Fibroblast of mammary gland (primary cell): ENCODE data around the gene ZHX3.

Experiments
- DNase-seq: peaks from one replicate; pipeline ENCODE4 v3.0.0-alpha.2; 2010; ENCODE audit warnings: low read depth
- H3K4me3 ChIP-seq: 2 replicates; pipeline ENCODE4 v1.5.1; 2011; ENCODE audit warnings: low read depth, mild to moderate bottlenecking, low read length, moderate library complexity; ENCODE audit not compliant: control insufficient read depth
- CTCF ChIP-seq: conservative IDR thresholded peaks from 2 replicates; pipeline ENCODE4 v1.5.1; 2011; ENCODE audit warnings: low read depth, low read length, inconsistent platforms; ENCODE audit not compliant: control insufficient read depth, insufficient read depth

Gene ZHX3

GRCh38 chr20:41331731-41332130 is 14.2 kb upstream of the ZHX3 start:
- DNase-seq = no peak
- TF ChIP-seq CTCF = no peak
- H3K4me3 ChIP-seq = no peak overlapping the region

DNA sequence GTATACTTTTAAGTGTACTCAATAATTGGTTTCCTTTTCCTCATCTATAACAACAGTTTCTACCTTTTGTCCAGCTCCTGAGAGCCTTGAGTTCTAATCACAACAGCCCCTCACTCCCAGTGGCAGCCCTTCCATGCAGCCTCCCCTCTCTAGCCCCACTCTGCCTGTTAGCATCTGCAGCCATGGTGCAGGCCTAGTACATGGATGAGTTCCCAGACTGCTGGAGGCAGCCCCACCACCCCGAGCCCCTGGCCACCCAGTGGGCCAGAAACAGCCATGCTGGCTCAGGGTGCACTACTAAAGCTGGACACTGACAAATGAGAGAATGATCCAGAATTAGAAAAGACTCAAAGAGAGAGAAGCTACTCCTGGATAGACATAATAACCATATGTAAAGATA is 13.4 kb upstream of the ZHX3 start:
- no peak for DNase-seq
- no peak overlapping the region for H3K4me3 ChIP-seq
- TF ChIP-seq CTCF = no peak

DNA sequence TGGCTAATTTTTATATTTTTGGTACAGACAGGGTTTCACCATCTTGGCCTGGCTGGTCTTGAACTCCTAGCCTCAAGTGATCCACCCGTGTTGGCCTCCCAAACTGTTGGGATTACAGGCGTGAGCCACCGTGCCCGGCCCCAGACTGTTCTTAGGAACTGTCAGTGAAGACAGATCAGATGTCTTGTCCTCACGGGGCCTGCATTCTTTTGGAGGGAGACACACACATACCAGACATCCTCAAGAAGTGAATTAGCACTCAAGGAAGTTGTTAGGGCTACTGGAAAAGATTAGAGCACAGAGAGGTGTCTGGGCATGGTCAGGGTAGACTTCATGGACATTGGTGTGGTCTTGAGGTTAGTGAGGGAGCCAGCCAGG is 12.8 kb upstream of the ZHX3 start:
- TF ChIP-seq CTCF = no peak
- no peak for DNase-seq
- no peak overlapping the region for H3K4me3 ChIP-seq

- H3K4me3 ChIP-seq = no peak overlapping the region
- no peak for TF ChIP-seq CTCF
- DNase-seq = peak; percentile 99
Observed at GRCh38 chr20:41329435-41330342, 12.2 kb upstream of the ZHX3 start.

DNA sequence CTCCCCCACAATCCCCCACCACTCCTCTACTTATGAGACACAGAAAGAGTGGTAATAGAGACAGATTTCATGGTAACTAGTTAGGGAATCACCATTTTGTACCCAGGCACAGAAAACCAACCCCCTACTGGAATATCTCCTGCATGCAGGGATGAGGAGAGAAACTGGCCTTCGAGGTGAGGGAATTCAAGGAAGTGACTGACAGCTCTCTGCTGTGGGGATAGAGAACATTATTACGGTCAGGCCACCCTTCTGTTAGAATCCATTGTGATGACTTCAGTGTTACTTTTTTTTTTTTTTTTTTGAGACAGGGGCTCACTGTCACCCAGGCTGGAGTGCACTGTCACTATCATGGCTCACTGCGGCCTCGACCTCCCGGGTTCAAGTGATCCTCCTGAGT is 9.6 kb upstream of the ZHX3 start:
- TF ChIP-seq CTCF = no peak
- no peak for DNase-seq
- no peak overlapping the region for H3K4me3 ChIP-seq

- H3K4me3 ChIP-seq = no peak overlapping the region
- no peak for TF ChIP-seq CTCF
- DNase-seq = no peak
Observed at GRCh38 chr20:41320976-41321375, 3.4 kb upstream of the ZHX3 start.
